Skeletal muscle satellite cell (primary cell): ENCODE data around the gene ARIH1.
"Not testable (repeated sequence)": the region's sequence is repeated elsewhere in the genome, so short reads cannot be mapped to it uniquely, and the experiment has no call there.

Source experiments
- H3K27me3 ChIP-seq: 2 replicates; pipeline ENCODE4 v1.7.0; 2013; ENCODE audit warnings: low read length; ENCODE audit not compliant: control insufficient read depth, insufficient read depth
- H3K36me3 ChIP-seq: 2 replicates; pipeline ENCODE4 v1.7.0; 2013; ENCODE audit warnings: mild to moderate bottlenecking, control low read depth, low read length; ENCODE audit not compliant: insufficient read depth
- H3K4me1 ChIP-seq: 2 replicates; pipeline ENCODE4 v1.7.0; 2013; ENCODE audit warnings: low read length; ENCODE audit not compliant: control insufficient read depth, insufficient read depth
- H3K4me2 ChIP-seq: 2 replicates; pipeline ENCODE4 v1.7.0; 2013; ENCODE audit warnings: mild to moderate bottlenecking, low read length
- H3K4me3 ChIP-seq: 2 replicates; pipeline ENCODE4 v1.7.0; 2013; ENCODE audit warnings: low read length
- H3K9ac ChIP-seq: 2 replicates; pipeline ENCODE4 v1.7.0; 2013; ENCODE audit warnings: mild to moderate bottlenecking, low read depth, low read length, moderate library complexity
- H3K9me3 ChIP-seq: replicated peaks from 2 replicates; pipeline ENCODE4 v1.7.0; 2013; ENCODE audit warnings: mild to moderate bottlenecking, control low read depth, low read length

Gene ARIH1

GRCh38 chr15:72648631-72649253 lies 174.6 kb downstream of the ARIH1 start:
- H3K9ac ChIP-seq, H3K36me3 ChIP-seq, H3K4me2 ChIP-seq, H3K27me3 ChIP-seq, H3K9me3 ChIP-seq, H3K4me3 ChIP-seq, H3K4me1 ChIP-seq: not testable (repeated sequence)
